CD14-positive monocyte (primary cell): ENCODE results near the gene FBXO24. TPM values are rescaled to one million over a fixed set of nuclear protein-coding genes. Genes with fewer than 3 reads are reported as not detected.

Experiments used
- DNase-seq, 3 donors: peaks; one replicate each; pipeline ENCODE4 v3.0.0-alpha.2; 2011 to 2022
- H2AFZ ChIP-seq: 2 replicates; pipeline ENCODE4 v1.6.0; 2012; ENCODE audit warnings: mild to moderate bottlenecking, low read depth, low read length, inconsistent platforms; ENCODE audit not compliant: insufficient read depth, poor library complexity, severe bottlenecking
- H3K27ac ChIP-seq, 2 donors: 1 replicate in 1 of 2; 2 replicates in 1 of 2; pipeline ENCODE4 v1.5.1; 2012 to 2013; ENCODE audit warnings: low read length in 2 of 2, control low read depth in 1 of 2, inconsistent platforms in 1 of 2, low read depth in 1 of 2, mild to moderate bottlenecking in 1 of 2
- H3K27me3 ChIP-seq, 2 donors: one replicate each; pipeline versions ENCODE4 v1.6.0 to v1.6.1; 2011 to 2013; ENCODE audit warnings: low read length in 2 of 2; ENCODE audit not compliant: control insufficient read depth in 2 of 2, insufficient read depth in 2 of 2
- H3K36me3 ChIP-seq, 2 donors: replicated peaks in 1 of 2; 1 replicate in 1 of 2; 2 replicates in 1 of 2; pipeline versions ENCODE4 v1.5.1 to v1.6.1; 2012 to 2013; ENCODE audit warnings: low read length in 2 of 2, control low read depth in 1 of 2, inconsistent platforms in 1 of 2, mild to moderate bottlenecking in 1 of 2; ENCODE audit not compliant: insufficient read depth in 2 of 2, control insufficient read depth in 1 of 2
- H3K4me1 ChIP-seq, 2 donors: 1 replicate in 1 of 2; 2 replicates in 1 of 2; pipeline versions ENCODE4 v1.5.1 to v1.6.1; 2012 to 2013; ENCODE audit warnings: low read length in 2 of 2, control low read depth in 1 of 2, inconsistent platforms in 1 of 2, mild to moderate bottlenecking in 1 of 2, moderate library complexity in 1 of 2; ENCODE audit not compliant: insufficient read depth in 2 of 2, control insufficient read depth in 1 of 2
- H3K4me2 ChIP-seq: replicated peaks from 2 replicates; pipeline ENCODE3; 2012; ENCODE audit warnings: low read length, moderate library complexity, mild to moderate bottlenecking; ENCODE audit not compliant: poor library complexity, severe bottlenecking; ENCODE audit errors: extremely low read depth
- H3K4me3 ChIP-seq, 3 experiments: fragments of 200-600 bp in 1 of 3; sonication (generic) in 1 of 3; replicated peaks in 1 of 3; 1 replicate in 2 of 3; 2 replicates in 1 of 3; pipeline ENCODE4 v1.5.1; 2011 to 2013; ENCODE audit warnings: low read length in 3 of 3, mild to moderate bottlenecking in 3 of 3, control low read depth in 2 of 3, low read depth in 2 of 3, inconsistent platforms in 1 of 3, moderate library complexity in 1 of 3
- H3K79me2 ChIP-seq: 2 replicates; pipeline ENCODE4 v1.6.0; 2012; ENCODE audit warnings: mild to moderate bottlenecking, control low read depth, inconsistent platforms, low read length, moderate library complexity; ENCODE audit not compliant: insufficient read depth
- H3K9ac ChIP-seq: 2 replicates; pipeline ENCODE4 v1.6.0; 2017; ENCODE audit warnings: low read length, mild to moderate bottlenecking; ENCODE audit not compliant: insufficient read depth, poor library complexity, severe bottlenecking
- H3K9me3 ChIP-seq, 2 donors: replicated peaks in 1 of 2; 1 replicate in 1 of 2; 2 replicates in 1 of 2; pipeline versions ENCODE4 v1.5.1 to v1.6.1; 2012 to 2013; ENCODE audit warnings: low read length in 2 of 2, control low read depth in 1 of 2; ENCODE audit not compliant: control insufficient read depth in 1 of 2, insufficient read depth in 1 of 2
- H4K20me1 ChIP-seq: 2 replicates; pipeline ENCODE4 v1.6.0; 2012; ENCODE audit warnings: mild to moderate bottlenecking, low read length, control low read depth, moderate library complexity; ENCODE audit not compliant: insufficient read depth
- H3K27ac Mint-ChIP-seq, 7 donors: one replicate each; pipeline ENCODE4 v1.8.0; 2020; ENCODE audit warnings: mild to moderate bottlenecking in 7 of 7, mixed read lengths in 7 of 7, moderate library complexity in 6 of 7, inconsistent platforms in 2 of 7
- H3K27me3 Mint-ChIP-seq, 3 donors: one replicate each; pipeline ENCODE4 v1.8.0; 2021 to 2022; ENCODE audit warnings: low read depth in 3 of 3, mild to moderate bottlenecking in 3 of 3, mixed read lengths in 3 of 3, moderate library complexity in 3 of 3, inconsistent platforms in 1 of 3
- H3K36me3 Mint-ChIP-seq, 2 donors: one replicate each; pipeline ENCODE4 v1.8.0; 2020; ENCODE audit warnings: mixed read lengths in 2 of 2, inconsistent platforms in 1 of 2, mild to moderate bottlenecking in 1 of 2
- H3K4me1 Mint-ChIP-seq: one replicate; pipeline ENCODE4 v1.8.0; 2020; ENCODE audit warnings: mild to moderate bottlenecking, mixed read lengths
- H3K4me3 Mint-ChIP-seq, 2 donors: one replicate each; pipeline ENCODE4 v1.8.0; 2020; ENCODE audit warnings: mild to moderate bottlenecking in 2 of 2, mixed read lengths in 2 of 2, moderate library complexity in 1 of 2
- H3K9me3 Mint-ChIP-seq, 7 donors: one replicate each; pipeline ENCODE4 v1.8.0; 2020 to 2022; ENCODE audit warnings: mixed read lengths in 7 of 7, mild to moderate bottlenecking in 6 of 7, moderate library complexity in 6 of 7, inconsistent platforms in 2 of 7
- WGBS: methylation state at CpG from one replicate; pipeline ENCODE4 v1.1.5; 2013; ENCODE audit warnings: missing lambda C conversion rate; ENCODE audit not compliant: insufficient coverage; 5-methylcytosine and 5-hydroxymethylcytosine counted together
- intact Hi-C, 2 donors: fragments of 100-400 bp; cut with micrococcal nuclease; formaldehyde crosslinking; loops; one replicate each; pipeline versions ENCODE4 v1.15.0 to v1.15.1; 2023
- polyA plus RNA-seq, 3 donors: library from polyadenylated mRNA; depleted of rRNA in 1 of 3; unstranded in 2 of 3; stranded (reverse) in 1 of 3; fragments of 300-500 nt in 2 of 3; fragments of >200 nt in 1 of 3; fragmentation: Illumina TruSeq in 2 of 3; gene quantifications; 1 replicate in 2 of 3; 2 replicates in 1 of 3; pipeline ENCODE4 v1.2.3, GENCODE V29; 2012 to 2021
- TF ChIP-seq, protein P1 (sequence below): fragments of 200-600 bp; IDR thresholded peaks from one replicate; pipeline ENCODE4 v1.8.0; 2022; ENCODE audit warnings: antibody characterized with exemption, mild to moderate bottlenecking

FBXO24 gene
- polyA plus RNA-seq, 3 donors: 0.42 to 1.2 (median 0.69) TPM

DNA sequence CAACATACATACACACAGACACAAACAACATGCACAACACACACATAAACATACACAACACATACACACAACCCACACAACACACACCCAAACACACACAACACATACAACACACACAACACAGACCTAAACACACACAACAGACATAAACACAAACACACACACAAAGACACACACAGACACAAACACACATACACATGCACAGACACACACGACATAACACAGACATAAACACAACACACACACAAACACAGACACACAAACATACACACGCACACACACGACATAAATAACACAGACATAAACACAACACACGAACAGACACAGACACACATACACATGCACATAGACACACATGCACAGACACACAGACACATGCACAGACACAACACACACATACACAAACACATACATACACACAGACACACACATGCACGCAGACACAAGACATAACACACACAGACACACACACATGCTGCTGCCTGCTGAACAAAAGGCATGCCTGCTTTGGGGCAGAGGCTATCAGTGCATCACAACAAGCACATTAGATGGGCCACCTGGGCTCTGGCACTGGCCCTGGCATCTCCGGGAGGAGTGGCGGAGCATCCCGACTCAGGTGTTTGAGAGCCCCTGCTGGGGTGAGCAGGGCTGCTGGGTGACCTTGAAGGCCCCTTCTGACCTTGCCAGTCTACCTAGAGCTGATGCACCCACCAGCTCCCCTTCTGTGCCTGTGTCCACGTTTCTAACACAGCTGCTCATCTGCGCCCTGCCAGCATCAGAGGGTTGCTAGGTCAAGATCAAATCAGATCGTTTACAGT, 5.5 kb upstream of the FBXO24 start:
- Histone ChIP-seq H2AFZ (no peak overlapping the region), H4K20me1 (peaks cover 94% of the 10 kb centered on the region), H3K36me3 (peaks cover 67 to 70% of the 10 kb centered on the region in 2 donors), H3K4me3 (no peak overlapping the region), H3K27ac (peak overlapping the region in 1 of 2 donors; percentile 34), H3K4me1 (peaks cover 28 to 41% of the 10 kb centered on the region in 2 donors), H3K9ac (no peak overlapping the region), H3K79me2 (peaks cover 55% of the 10 kb centered on the region), H3K4me2 (no peak overlapping the region), H3K9me3 (no peaks in the 10 kb centered on the region), H3K27me3 (no peaks in the 10 kb centered on the region)
- peaks cover 1 to 4% (median 1%) of the 10 kb centered on the region in 3 donors for H3K27me3 Mint-ChIP-seq
- TF ChIP-seq, protein P1, sequence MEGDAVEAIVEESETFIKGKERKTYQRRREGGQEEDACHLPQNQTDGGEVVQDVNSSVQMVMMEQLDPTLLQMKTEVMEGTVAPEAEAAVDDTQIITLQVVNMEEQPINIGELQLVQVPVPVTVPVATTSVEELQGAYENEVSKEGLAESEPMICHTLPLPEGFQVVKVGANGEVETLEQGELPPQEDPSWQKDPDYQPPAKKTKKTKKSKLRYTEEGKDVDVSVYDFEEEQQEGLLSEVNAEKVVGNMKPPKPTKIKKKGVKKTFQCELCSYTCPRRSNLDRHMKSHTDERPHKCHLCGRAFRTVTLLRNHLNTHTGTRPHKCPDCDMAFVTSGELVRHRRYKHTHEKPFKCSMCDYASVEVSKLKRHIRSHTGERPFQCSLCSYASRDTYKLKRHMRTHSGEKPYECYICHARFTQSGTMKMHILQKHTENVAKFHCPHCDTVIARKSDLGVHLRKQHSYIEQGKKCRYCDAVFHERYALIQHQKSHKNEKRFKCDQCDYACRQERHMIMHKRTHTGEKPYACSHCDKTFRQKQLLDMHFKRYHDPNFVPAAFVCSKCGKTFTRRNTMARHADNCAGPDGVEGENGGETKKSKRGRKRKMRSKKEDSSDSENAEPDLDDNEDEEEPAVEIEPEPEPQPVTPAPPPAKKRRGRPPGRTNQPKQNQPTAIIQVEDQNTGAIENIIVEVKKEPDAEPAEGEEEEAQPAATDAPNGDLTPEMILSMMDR: no peak
- no peak overlapping the region for H3K27ac Mint-ChIP-seq
- no peak overlapping the region for H3K4me3 Mint-ChIP-seq
- peaks cover 35% of the 10 kb centered on the region for H3K4me1 Mint-ChIP-seq
- 94% methylated on average over 11 of the region's 11 CpGs for WGBS
- DNase-seq: no peak
- H3K36me3 Mint-ChIP-seq: peaks cover 5 to 27% of the 10 kb centered on the region in 2 donors
- intact Hi-C loops: loop anchor here in 1 of 2 donors (10.0 kb wide), 1 partner anchor 664 kb away; the partner anchor contains the start of gene FIS1
- peaks cover 0 to 3% (median 0%) of the 10 kb centered on the region in 7 donors for H3K9me3 Mint-ChIP-seq

DNA sequence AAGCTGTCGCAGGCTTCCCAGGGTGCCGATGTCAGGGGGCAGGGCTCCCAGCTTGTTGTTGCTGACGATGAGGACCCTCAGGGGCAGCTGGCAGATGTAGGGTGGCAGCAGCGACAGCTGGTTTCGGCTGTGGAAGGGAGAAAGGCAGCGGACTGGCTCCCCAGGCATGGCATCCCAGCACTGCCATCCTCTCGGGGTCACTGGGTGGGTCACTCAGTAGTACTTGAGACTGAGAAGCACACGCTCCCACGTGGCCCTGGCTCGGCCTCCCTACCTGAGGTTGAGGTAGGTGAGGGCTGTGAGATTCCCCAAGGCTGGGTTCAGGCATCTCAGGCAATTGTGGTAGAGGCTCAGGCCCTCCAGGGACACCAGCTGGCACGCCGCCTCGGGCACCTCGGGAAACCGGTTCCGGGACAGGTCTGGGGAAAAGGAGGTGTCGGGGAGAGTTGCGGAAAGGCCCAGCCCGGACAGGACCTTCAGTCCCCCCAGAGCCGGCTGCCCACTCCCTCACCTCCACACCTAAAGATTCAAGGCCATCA, 4.0 kb upstream of the FBXO24 start:
- H3K36me3 ChIP-seq: peaks cover 53 to 56% of the 10 kb centered on the region in 2 donors
- no peaks in the 10 kb centered on the region for H3K9me3 ChIP-seq
- H3K79me2 ChIP-seq: peaks cover 58% of the 10 kb centered on the region
- H3K27ac Mint-ChIP-seq: peak overlapping the region in 4 of 7 donors; percentile 84 to 98 (median 94)
- H3K4me1 Mint-ChIP-seq: peaks cover 38% of the 10 kb centered on the region
- intact Hi-C loops: loop anchor here in 1 of 2 donors (10.0 kb wide), 1 partner anchor 663 kb away; the partner anchor contains the start of gene FIS1
- WGBS: 94% methylated on average over 10 of the region's 20 CpGs
- peaks cover 1 to 2% (median 1%) of the 10 kb centered on the region in 3 donors for H3K27me3 Mint-ChIP-seq
- H2AFZ ChIP-seq: no peak overlapping the region
- TF ChIP-seq, protein P1: no peak
- DNase-seq: no peak
- peaks cover 5 to 17% of the 10 kb centered on the region in 2 donors for H3K36me3 Mint-ChIP-seq
- no peaks in the 10 kb centered on the region for H3K27me3 ChIP-seq
- H3K27ac ChIP-seq: peak overlapping the region; percentile 84 to 88
- H3K4me3 ChIP-seq: peak overlapping the region in 1 of 3 experiments; percentile 100
- H3K4me1 ChIP-seq: peaks cover 32 to 47% of the 10 kb centered on the region in 2 donors
- H3K9me3 Mint-ChIP-seq: peaks cover 0 to 3% (median 0%) of the 10 kb centered on the region in 7 donors
- H3K9ac ChIP-seq: peak overlapping the region; percentile 84
- H3K4me3 Mint-ChIP-seq: peak overlapping the region; percentile 93 to 99
- H3K4me2 ChIP-seq: peak overlapping the region; percentile 93
- H4K20me1 ChIP-seq: peaks cover 82% of the 10 kb centered on the region
